ENCODE measurements around the gene WDR45B. TPM values are rescaled to one million over a fixed set of nuclear protein-coding genes. Genes with fewer than 3 reads are reported as not detected.

WDR45B gene
- total RNA-seq, 1 experiment from 2014 or later, result 110 TPM

DNA sequence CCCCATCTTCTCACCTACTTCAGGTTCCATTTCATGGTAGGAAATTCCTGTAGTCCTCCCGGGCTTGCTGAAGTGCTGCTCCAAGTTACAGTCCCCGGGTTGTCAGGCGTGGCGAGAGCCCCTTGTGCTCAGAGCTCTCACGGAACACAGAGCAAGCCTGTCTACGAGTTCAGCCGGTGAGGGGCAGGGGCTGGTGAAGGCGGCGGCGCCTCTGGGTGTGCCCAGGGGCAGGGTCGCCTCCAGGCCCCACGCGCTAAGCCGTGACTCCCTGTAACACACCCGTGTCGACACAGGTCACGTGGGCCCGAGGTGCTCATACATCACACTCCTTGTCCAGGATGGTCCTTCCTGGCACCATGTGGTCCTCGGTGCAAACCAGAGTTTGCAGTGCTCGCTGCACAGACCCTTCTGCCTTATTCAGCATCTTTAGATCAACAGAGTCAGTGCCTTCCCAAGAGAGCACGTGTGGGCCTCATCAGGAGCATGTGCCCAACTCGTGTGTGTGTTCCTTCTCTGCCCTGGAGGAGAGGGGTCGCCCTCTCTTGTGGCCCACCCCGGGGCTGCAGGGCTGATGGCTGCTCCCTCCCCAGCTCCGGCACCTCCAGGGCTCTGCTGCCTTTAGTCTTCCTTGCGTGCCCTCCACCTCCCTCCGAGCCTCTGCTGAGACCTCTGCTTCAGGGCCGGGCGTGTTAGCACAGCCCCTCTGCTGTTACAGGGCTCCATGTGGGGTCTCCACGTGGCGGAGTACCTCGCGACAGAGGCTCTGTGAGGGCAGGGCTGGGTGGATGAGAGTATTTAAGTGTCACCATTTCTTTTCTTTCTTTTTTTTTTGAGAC lies 51.2 kb downstream of the WDR45B start:
- Histone ChIP-seq H4K91ac (ENCODE audit: insufficient read length, low read depth, low read length) (no peak overlapping the region), H2BK5ac (ENCODE audit: insufficient read length, low read length) (no peak overlapping the region), H3K4ac (ENCODE audit: low read depth, low read length) (no peak overlapping the region), H3K9me3 (ENCODE audit: control insufficient read depth, low read depth, low read length) (no peaks in the 10 kb centered on the region), H3K9ac (ENCODE audit: extremely low read depth, insufficient read length, low read length) (no peak overlapping the region), H3K56ac (ENCODE audit: insufficient read length, low read depth, low read length) (no peak overlapping the region), H3T11ph (ENCODE audit: low read length) (no peak overlapping the region), H3K4me2 (ENCODE audit: insufficient read depth, insufficient read length, low read length) (no peak overlapping the region), H3K27ac (ENCODE audit: insufficient read length, low read depth, low read length) (no peak overlapping the region), H2BK120ac (ENCODE audit: low read depth, low read length, poor library complexity, severe bottlenecking) (no peak overlapping the region), H3K14ac (ENCODE audit: insufficient read depth, low read length) (no peak overlapping the region), H3K4me1 (ENCODE audit: insufficient read depth, low read length) (no peaks in the 10 kb centered on the region), H2BK12ac (ENCODE audit: insufficient read length, low read depth, low read length) (no peak overlapping the region), H4K8ac (replicated peaks; ENCODE audit: insufficient read length, low read depth, low read length) (no peak overlapping the region), H3K79me2 (ENCODE audit: insufficient read depth, low read length) (no peaks in the 10 kb centered on the region), H2BK15ac (ENCODE audit: low read depth, low read length) (no peak overlapping the region), H4K5ac (ENCODE audit: insufficient read length, low read depth, low read length) (no peak overlapping the region), H2AK5ac (ENCODE audit: insufficient read length, low read length) (no peak overlapping the region), H3K18ac (ENCODE audit: insufficient read length, low read depth, low read length) (no peak overlapping the region), H4K20me1 (ENCODE audit: control insufficient read depth, insufficient read depth, insufficient read length) (peaks cover 3% of the 10 kb centered on the region), H3K23ac (ENCODE audit: insufficient read length, low read depth, low read length) (no peak overlapping the region), H2BK20ac (ENCODE audit: low read depth, low read length, poor library complexity, severe bottlenecking) (no peak overlapping the region), H2AFZ (ENCODE audit: low read length) (no peak overlapping the region), H3K23me2 (ENCODE audit: insufficient read length, low read depth, low read length, poor library complexity, severe bottlenecking) (no peaks in the 10 kb centered on the region), H3K27me3 (ENCODE audit: insufficient read depth, low read length) (no peaks in the 10 kb centered on the region), H3K79me1 (ENCODE audit: insufficient read depth, low read depth, low read length, poor library complexity, severe bottlenecking) (peaks cover 2% of the 10 kb centered on the region)
- no CpG with 5 or more reads among the region's 33 CpGs for WGBS (ENCODE audit: extremely low coverage, insufficient read length, low lambda C conversion rate)
- Mint-ChIP-seq H3K36me3 (ENCODE audit: insufficient read depth in 1 of 3, low read depth in 3 of 3) (peaks cover 46 to 75% (median 75%) of the 10 kb centered on the region in 3 experiments; a peak in 6 of 7 replicates), H3K4me3 (no peak overlapping the region), H3K27ac (peak overlapping the region in 2 of 3 experiments; percentile 48 to 61; a peak in 2 of 7 replicates), H3K4me1 (peaks cover 4 to 10% of the 10 kb centered on the region in 2 experiments; a peak in 3 of 4 replicates), H3K27me3 (ENCODE audit: low read depth) (no peaks in the 10 kb centered on the region; the same call in 1 of the 2 replicates), H3K9me3 (no peaks in the 10 kb centered on the region)
- no peak for DNase-seq
- TF ChIP-seq, protein P1, sequence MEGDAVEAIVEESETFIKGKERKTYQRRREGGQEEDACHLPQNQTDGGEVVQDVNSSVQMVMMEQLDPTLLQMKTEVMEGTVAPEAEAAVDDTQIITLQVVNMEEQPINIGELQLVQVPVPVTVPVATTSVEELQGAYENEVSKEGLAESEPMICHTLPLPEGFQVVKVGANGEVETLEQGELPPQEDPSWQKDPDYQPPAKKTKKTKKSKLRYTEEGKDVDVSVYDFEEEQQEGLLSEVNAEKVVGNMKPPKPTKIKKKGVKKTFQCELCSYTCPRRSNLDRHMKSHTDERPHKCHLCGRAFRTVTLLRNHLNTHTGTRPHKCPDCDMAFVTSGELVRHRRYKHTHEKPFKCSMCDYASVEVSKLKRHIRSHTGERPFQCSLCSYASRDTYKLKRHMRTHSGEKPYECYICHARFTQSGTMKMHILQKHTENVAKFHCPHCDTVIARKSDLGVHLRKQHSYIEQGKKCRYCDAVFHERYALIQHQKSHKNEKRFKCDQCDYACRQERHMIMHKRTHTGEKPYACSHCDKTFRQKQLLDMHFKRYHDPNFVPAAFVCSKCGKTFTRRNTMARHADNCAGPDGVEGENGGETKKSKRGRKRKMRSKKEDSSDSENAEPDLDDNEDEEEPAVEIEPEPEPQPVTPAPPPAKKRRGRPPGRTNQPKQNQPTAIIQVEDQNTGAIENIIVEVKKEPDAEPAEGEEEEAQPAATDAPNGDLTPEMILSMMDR (conservative IDR thresholded peaks at IDR 0.05), result no peak
